HG03139 (cell line): ENCODE measurements around the gene KATNAL1.

Experiments
- ATAC-seq: cut with Tn5 transposase; IDR thresholded peaks from one replicate; pipeline ENCODE4 v1.9.1; 2021; ENCODE audit not compliant: unreplicated experiment

The KATNAL1 gene

DNA sequence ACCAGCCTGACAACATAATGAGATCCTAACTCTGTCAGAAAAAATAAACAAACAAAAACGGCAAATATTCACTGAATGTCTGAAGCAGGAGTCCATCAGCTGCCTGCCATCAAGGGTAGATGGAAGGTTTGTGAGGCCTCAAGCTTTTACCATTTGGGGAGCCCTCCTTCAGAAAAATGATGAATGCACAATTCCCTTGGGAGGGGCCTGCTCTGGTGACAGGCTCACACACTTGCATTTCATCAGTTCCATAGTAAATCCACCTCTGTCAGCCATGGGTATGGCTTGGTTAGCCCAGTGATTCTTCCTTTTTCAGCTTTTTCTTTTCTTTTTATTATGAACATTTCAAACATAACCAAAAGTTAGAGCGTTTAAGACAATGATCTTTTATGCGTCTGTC lies 26.3 kb upstream of the KATNAL1 start:
- ATAC-seq = no peak

- peak; percentile 62 for ATAC-seq
These were observed 25.2 kb upstream of the KATNAL1 start for GRCh38 chr13:30332456-30333143.

DNA sequence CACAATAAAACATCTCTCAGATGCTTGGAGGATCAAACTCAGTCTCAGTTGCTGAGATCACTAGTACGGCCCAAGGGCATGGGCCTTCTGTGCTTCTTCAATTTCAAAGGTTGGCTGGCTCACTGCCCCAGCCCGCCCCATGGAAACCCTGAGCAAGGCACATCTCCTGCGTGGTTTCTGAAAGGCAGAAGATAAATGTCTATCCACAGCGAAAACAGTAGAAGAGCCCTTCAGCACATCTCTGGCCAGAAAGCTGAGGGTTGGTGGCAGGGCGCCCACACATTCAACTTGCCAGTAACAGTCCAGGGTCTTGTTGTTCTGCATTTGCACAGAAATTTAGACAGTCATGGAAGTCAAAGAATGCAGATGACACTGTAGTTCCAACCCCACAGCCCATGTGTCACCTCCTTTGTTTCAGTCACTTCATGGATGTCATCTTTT lies 24.0 kb upstream of the KATNAL1 start:
- no peak for ATAC-seq

- ATAC-seq = no peak
These were observed 21.7 kb upstream of the KATNAL1 start for GRCh38 chr13:30329009-30329585.

DNA sequence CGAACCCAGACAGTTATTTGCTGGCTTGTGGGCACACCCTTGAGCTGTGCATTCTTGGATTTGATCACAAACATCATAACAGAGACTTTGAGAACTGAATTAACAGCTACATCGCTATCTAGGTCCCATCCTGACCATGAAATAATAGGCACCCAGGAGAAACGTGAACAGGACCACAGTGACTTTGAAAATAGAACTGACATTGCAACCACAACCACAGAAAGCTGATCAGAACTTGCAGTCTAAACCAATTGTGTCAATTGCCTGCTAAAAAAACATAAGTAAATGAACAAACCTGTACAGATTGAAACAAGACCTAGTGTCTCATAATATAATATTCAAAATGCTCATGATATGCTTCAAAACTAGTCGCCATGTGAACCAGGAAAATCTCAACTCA lies 18.3 kb upstream of the KATNAL1 start:
- ATAC-seq = no peak

DNA sequence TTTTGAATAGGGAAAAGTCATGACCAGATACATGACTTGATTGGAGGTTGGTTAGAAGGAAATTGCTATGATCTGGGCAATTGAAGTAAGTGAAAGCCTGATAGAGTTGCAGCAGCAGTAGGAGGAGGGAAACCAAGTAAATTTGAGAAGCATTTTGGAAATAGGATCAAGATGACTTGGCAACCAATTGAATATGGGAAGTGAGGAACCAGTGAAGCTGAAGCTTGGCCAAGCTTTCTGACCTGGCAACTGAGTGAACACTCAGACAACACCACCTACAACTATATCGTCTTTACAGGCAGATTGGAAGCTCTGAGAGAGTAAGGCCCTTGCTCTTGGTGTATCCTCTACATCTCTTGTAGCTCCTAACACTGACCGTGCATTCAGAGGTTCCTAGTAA lies 16.2 kb upstream of the KATNAL1 start:
- no peak for ATAC-seq

GRCh38 chr13:30322428-30322827 lies 15.1 kb upstream of the KATNAL1 start:
- ATAC-seq = no peak

DNA sequence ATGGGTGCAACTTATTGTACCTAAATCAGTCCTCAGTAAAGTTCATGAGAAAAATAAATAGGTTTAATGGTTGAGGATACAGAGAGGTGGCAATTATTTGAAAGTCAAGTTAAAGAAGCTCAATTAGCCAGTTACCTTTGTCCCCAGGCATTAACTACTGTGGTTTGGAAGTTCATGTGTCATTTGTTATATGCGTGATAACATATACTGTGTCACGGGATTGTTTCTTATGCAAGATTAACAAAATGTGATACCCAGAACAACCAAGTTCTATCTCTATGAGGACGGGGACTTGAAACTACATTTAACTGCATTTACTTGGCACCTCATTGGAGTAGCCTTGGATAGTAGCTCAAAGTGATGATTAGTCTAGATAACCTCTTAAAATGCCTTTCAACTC lies 13.9 kb upstream of the KATNAL1 start:
- no peak for ATAC-seq

- ATAC-seq = no peak
These were observed 12.3 kb upstream of the KATNAL1 start for GRCh38 chr13:30319655-30320054.

GRCh38 chr13:30319130-30319529 lies 11.8 kb upstream of the KATNAL1 start:
- no peak for ATAC-seq

- ATAC-seq = no peak
These were observed 10.7 kb upstream of the KATNAL1 start for GRCh38 chr13:30318026-30318425.

GRCh38 chr13:30314562-30314961 lies 7.2 kb upstream of the KATNAL1 start:
- no peak for ATAC-seq

DNA sequence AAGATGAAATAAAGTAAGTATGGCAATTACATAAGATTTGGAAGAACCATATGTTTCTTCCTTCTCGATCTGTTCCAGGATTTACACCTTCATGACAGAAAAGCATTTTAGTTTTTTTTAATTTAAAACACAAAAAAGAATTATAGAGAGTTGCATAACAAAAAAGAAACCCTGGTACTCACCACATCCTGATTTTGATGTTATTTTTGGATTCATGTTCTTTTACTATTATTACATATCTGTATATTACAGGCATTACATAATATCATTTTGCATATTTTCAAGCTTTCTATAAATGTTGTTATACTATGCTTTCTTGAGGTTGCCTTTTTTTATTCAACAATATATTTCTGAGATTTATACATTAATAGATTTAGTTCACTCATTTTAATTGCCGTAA lies 6.7 kb upstream of the KATNAL1 start:
- no peak for ATAC-seq

DNA sequence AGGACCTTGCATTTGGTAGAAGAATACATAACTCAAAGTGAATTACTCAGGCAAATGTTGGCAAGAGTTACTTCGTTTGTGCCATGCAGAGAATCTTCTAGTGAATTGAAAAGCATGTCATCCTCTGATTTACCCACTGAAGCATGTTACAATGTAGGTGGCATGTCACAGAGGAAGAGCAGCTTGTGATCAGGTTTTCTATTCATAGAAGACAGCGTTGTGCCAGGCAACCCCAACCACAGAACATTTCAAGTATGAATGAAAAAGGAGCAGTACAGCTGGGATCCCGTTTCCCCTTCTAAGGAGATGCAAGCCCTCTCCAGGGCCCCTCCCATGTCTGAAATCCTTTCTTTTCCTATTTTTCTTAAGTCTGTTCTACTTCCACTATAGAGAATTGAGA lies 6.0 kb upstream of the KATNAL1 start:
- no peak for ATAC-seq

DNA sequence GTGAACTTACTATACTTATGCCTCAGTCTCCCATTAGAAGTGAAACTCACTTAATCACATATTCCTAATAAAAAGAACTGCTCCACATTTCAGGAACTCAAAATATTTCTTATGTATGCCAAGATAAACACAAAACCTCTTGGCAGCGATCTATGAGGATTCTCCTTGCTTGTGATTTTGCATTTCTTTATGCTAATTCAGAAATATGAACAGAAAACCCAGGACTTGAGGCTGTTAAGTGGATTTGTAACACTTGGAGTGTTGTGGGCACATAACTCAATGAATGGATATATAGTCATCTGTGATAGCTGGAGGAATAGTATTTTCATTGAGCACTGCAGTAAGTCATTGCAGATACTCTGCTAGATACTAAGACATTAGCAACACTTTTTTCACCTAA lies 5.6 kb upstream of the KATNAL1 start:
- ATAC-seq = no peak

- ATAC-seq = no peak
These were observed 1.2 kb upstream of the KATNAL1 start for GRCh38 chr13:30308548-30308947.

DNA sequence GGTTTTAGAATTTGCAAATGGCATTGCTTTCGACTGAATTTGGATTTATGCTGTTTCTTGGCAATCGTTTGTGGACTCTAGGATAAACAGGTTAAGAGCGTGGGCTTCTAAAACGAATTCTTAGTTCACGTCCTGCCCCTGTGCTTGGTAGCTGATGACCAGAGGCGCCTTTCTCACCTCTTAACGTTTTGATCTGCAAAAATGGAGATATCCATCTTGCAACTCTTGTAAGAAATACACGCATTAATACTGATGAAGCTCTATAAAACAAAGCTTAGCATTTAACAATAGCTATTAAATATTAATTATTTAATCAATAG lies 580 bp upstream of the KATNAL1 start:
- ATAC-seq = no peak

- peak; percentile 76 for ATAC-seq
These were observed 573 bp downstream of the KATNAL1 start for GRCh38 chr13:30306762-30307193.

GRCh38 chr13:30305456-30305970 lies 1.8 kb downstream of the KATNAL1 start:
- ATAC-seq = no peak

DNA sequence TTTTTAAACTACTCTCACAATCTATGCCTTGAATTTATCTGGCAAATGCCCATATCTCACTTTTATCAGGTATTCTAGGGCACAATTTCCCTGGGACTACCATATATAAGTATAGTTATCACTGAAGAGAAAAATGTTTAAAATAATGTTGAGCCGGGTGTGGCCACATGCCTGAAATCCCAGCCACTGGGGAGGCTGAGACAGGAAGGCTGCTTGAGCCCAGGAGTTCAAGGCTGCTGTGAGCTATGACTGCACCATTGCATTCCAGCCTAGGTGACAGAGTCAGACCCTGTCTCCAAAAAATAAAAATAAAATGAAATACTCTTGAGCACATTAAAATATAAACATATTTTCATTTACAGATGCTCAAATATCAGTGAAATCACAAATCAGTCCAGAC lies 4.1 kb downstream of the KATNAL1 start:
- ATAC-seq = no peak

DNA sequence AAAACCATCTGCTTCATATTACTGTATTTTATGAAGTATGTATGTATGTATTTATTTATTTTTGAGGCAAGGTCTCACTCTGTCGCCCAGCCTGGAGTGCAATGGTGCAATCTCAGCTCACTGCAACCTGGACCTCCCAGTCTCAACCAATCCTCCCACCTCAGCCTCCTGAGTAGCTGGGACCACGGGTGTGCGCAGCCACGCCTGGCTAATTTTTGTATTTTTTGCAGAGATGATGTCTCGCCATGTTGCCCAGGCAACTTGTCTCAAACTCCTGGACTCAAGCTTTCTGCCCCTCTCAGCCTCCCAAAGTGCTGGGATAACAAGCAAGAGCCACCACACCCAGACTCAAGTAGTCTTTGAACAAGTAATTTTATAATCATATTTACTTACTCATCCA lies 5.5 kb downstream of the KATNAL1 start:
- no peak for ATAC-seq

DNA sequence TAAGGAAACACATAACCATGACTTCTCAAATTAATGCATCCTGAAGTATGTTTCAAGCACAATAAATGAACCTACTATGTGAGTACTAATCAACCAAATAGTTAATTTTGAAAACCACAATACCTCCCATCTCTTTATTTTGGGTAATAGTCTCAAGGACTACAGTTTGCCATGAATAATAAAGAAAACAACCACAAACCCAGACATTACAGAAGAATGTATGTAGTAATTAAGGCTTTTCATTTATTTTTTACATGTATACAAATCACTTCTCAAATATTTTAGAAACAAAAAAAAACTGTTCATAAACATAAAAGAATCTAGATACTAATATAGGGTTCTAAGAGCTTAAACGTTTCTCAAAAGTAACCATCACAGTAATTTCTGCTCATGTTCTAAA lies 6.8 kb downstream of the KATNAL1 start:
- no peak for ATAC-seq

GRCh38 chr13:30299786-30300185 lies 7.6 kb downstream of the KATNAL1 start:
- ATAC-seq = no peak
